ENCODE measurements around the gene COX8C.

Gene COX8C

GRCh38 chr14:93396456-93396855 lies 49.5 kb downstream of the COX8C start:
- no peak for DNase-seq (ENCODE audit: low read depth in 2 of 2)
- H3K4me3 ChIP-seq (replicated peaks in 1 of 2; ENCODE audit: low read depth in 2 of 2, low read length in 2 of 2), result no peak overlapping the region
- no peak for TF ChIP-seq CTCF (IDR thresholded peaks at IDR 0.05; ENCODE audit: low read depth, low read length)
